Measurements from ENCODE around the gene BBS2. TPM values are rescaled to one million over a fixed set of nuclear protein-coding genes. Genes with fewer than 3 reads are reported as not detected.

The BBS2 gene
- total and polyA plus RNA-seq, 2 of the 13 experiments (the other 11 are each of a cell fraction or from before 2014, with no cell fraction given), result 59.7 to 68.3 TPM

DNA sequence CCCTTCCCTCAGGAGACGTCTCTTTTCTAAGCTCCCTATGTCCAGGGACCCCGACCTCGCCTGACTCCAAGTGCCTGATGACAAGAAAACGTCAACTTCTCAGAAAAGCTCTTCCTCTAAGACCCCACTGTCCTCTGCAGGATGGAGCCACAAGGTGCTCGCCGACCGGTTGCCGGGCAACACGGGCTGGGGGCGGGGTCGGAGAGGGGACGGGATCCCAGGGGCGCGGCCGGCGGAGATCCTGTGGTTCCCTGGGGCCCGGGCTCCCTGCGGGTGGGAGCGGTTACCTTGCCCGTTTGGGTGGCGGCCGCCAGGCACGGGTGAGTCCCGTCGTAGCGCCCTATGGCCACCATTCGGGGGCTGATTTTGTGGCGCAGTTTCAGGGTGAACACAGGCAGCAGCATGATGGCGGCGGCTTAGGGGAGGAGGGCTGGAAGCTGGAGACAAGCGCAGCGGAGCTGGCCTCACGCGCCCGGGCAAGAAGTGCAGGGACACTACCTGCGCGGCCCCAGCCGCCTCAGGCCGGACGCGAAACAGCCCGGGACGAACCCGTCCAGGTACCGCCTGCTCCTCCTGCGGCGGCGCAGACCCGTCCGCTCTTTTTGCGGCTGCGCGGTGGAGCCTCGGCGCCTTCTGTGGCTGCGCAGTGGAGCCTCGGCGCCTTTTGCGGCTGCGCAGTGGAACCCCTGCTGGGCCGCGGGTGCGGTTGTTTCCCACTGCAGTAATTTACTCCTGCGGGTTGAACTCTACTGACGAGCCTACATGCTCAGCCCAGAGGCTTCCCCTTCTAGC lies at the start of gene BBS2 (continued):
- TF ChIP-seq ZNF407 (CRISPR knock-in tag; IDR thresholded peaks at IDR 0.05; ENCODE audit: not compliant biosample characterization), result peak; percentile 97
- peak; percentile 94 for TF ChIP-seq DNMT1 (CRISPR knock-in tag; IDR thresholded peaks at IDR 0.05)
- TF ChIP-seq TEAD3 (CRISPR knock-in tag; optimal IDR thresholded peaks at IDR 0.05; ENCODE audit: borderline replicate concordance), result peak; percentile 8
- no peak for TF ChIP-seq HNRNPH1 (optimal IDR thresholded peaks at IDR 0.05; ENCODE audit: low read depth, low read length)
- TF ChIP-seq SMYD3 (CRISPR knock-in tag; IDR thresholded peaks at IDR 0.05), result 0 out of 2 replicates have a peak, but pooled peaks have one; percentile 39
- TF ChIP-seq POGZ (CRISPR knock-in tag; IDR thresholded peaks at IDR 0.05), result peak; percentile 79
- no peak for TF ChIP-seq KDM6A (CRISPR knock-in tag; IDR thresholded peaks at IDR 0.05; ENCODE audit: low read depth)
- TF ChIP-seq CC2D1A (CRISPR knock-in tag; IDR thresholded peaks at IDR 0.05), result no peak
- TF ChIP-seq ZNF678 (CRISPR knock-in tag; IDR thresholded peaks at IDR 0.05), result peak; percentile 44; the same call in 1 of the 2 replicates
- TF ChIP-seq, protein P1, sequence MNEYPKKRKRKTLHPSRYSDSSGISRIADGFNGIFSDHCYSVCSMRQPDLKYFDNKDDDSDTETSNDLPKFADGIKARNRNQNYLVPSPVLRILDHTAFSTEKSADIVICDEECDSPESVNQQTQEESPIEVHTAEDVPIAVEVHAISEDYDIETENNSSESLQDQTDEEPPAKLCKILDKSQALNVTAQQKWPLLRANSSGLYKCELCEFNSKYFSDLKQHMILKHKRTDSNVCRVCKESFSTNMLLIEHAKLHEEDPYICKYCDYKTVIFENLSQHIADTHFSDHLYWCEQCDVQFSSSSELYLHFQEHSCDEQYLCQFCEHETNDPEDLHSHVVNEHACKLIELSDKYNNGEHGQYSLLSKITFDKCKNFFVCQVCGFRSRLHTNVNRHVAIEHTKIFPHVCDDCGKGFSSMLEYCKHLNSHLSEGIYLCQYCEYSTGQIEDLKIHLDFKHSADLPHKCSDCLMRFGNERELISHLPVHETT (CRISPR knock-in tag; conservative IDR thresholded peaks at IDR 0.05), result peak; percentile 44; the same call in 1 of the 2 replicates
- no peak for TF ChIP-seq PRMT3 (CRISPR knock-in tag; IDR thresholded peaks at IDR 0.05; ENCODE audit: borderline replicate concordance, low read depth)
- peak; percentile 72 for TF ChIP-seq ZBTB7B (CRISPR knock-in tag; IDR thresholded peaks at IDR 0.05)
- TF ChIP-seq, protein P2, sequence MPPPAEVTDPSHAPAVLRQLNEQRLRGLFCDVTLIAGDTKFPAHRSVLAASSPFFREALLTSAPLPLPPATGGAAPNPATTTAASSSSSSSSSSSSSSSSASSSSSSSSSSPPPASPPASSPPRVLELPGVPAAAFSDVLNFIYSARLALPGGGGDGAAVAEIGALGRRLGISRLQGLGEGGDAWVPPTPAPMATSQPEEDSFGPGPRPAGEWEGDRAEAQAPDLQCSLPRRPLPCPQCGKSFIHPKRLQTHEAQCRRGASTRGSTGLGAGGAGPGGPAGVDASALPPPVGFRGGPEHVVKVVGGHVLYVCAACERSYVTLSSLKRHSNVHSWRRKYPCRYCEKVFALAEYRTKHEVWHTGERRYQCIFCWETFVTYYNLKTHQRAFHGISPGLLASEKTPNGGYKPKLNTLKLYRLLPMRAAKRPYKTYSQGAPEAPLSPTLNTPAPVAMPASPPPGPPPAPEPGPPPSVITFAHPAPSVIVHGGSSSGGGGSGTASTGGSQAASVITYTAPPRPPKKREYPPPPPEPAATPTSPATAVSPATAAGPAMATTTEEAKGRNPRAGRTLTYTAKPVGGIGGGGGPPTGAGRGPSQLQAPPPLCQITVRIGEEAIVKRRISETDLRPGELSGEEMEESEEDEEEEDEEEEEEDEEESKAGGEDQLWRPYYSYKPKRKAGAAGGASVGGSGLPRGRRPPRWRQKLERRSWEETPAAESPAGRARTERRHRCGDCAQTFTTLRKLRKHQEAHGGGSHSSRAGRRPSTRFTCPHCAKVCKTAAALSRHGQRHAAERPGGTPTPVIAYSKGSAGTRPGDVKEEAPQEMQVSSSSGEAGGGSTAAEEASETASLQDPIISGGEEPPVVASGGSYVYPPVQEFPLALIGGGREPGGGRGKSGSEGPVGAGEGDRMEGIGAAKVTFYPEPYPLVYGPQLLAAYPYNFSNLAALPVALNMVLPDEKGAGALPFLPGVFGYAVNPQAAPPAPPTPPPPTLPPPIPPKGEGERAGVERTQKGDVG (CRISPR knock-in tag; IDR thresholded peaks at IDR 0.05; ENCODE audit: borderline replicate concordance), result peak; percentile 94
- TF ChIP-seq ZMYM2 (CRISPR knock-in tag; IDR thresholded peaks at IDR 0.05), result 0 out of 2 replicates have a peak, but pooled peaks have one; percentile 40
- peak; percentile 46; the same call in 1 of the 2 replicates for TF ChIP-seq ATF3 (CRISPR knock-in tag; IDR thresholded peaks at IDR 0.05)

Measured in HepG2 (cell line).